Astrocyte (in vitro differentiated cells and primary cell): ENCODE data around the gene SCAMP4. TPM values are rescaled to one million over a fixed set of nuclear protein-coding genes. Genes with fewer than 3 reads are reported as not detected.
A peak's percentile ranks its signal among the peaks of the same experiment; 100 is the strongest.

ENCODE experiments used
- DNase-seq: peaks from one replicate; pipeline ENCODE4 v3.0.0-alpha.2; 2010; ENCODE audit warnings: low read depth
- FAIRE-seq: peaks from 2 replicates; lab custom pipeline; 2011; peaks lifted over from hg19 to GRCh38; lab: Jason Lieb, UNC
- H2AFZ ChIP-seq: 2 replicates; pipeline ENCODE4 v1.6.0; 2012; ENCODE audit warnings: low read depth, low read length, inconsistent platforms
- H3K27ac ChIP-seq: 2 replicates; pipeline ENCODE4 v1.5.1; 2011; ENCODE audit warnings: low read depth, low read length, inconsistent platforms
- H3K27me3 ChIP-seq: 2 replicates; pipeline ENCODE4 v1.6.0; 2011; ENCODE audit warnings: low read length, inconsistent platforms; ENCODE audit not compliant: insufficient read depth
- H3K36me3 ChIP-seq: 2 replicates; pipeline ENCODE4 v1.5.1; 2011; ENCODE audit warnings: low read length, inconsistent platforms; ENCODE audit not compliant: insufficient read depth
- H3K4me1 ChIP-seq: 2 replicates; pipeline ENCODE4 v1.5.1; 2011; ENCODE audit warnings: low read length, inconsistent platforms; ENCODE audit not compliant: insufficient read depth
- H3K4me2 ChIP-seq: 2 replicates; pipeline ENCODE4 v1.6.0; 2012; ENCODE audit warnings: low read length, inconsistent platforms
- H3K4me3 ChIP-seq: 2 replicates; pipeline ENCODE4 v1.5.1; 2011; ENCODE audit warnings: low read depth, mild to moderate bottlenecking, low read length, inconsistent platforms; ENCODE audit not compliant: insufficient read depth
- H3K79me2 ChIP-seq: 2 replicates; pipeline ENCODE4 v1.6.0; 2012; ENCODE audit warnings: mild to moderate bottlenecking, low read length, inconsistent platforms; ENCODE audit not compliant: insufficient read depth
- H3K9ac ChIP-seq: 2 replicates; pipeline ENCODE4 v1.6.0; 2012; ENCODE audit warnings: mild to moderate bottlenecking, low read length, inconsistent platforms
- H3K9me3 ChIP-seq: 2 replicates; pipeline ENCODE4 v1.5.1; 2012; ENCODE audit warnings: low read depth, mild to moderate bottlenecking, low read length, inconsistent platforms; ENCODE audit not compliant: insufficient read depth
- H4K20me1 ChIP-seq: 2 replicates; pipeline ENCODE4 v1.6.0; 2012; ENCODE audit warnings: low read length, inconsistent platforms; ENCODE audit not compliant: insufficient read depth
- H3K27ac Mint-ChIP-seq: one replicate; pipeline ENCODE4 v1.8.0; 2021; ENCODE audit warnings: mild to moderate bottlenecking, mixed read lengths; ENCODE audit not compliant: unreplicated experiment
- H3K27me3 Mint-ChIP-seq: one replicate; pipeline ENCODE4 v1.8.0; 2021; ENCODE audit warnings: low read depth, mixed read lengths; ENCODE audit not compliant: unreplicated experiment
- H3K36me3 Mint-ChIP-seq: one replicate; pipeline ENCODE4 v1.8.0; 2021; ENCODE audit warnings: low read depth, mixed read lengths; ENCODE audit not compliant: unreplicated experiment
- H3K4me1 Mint-ChIP-seq: one replicate; pipeline ENCODE4 v1.8.0; 2021; ENCODE audit warnings: low read depth, mixed read lengths; ENCODE audit not compliant: unreplicated experiment
- H3K4me3 Mint-ChIP-seq: one replicate; pipeline ENCODE4 v1.8.0; 2021; ENCODE audit warnings: mild to moderate bottlenecking, moderate library complexity, mixed read lengths; ENCODE audit not compliant: unreplicated experiment
- H3K9me3 Mint-ChIP-seq: one replicate; pipeline ENCODE4 v1.8.0; 2021; ENCODE audit warnings: mild to moderate bottlenecking, mixed read lengths; ENCODE audit not compliant: unreplicated experiment
- EZH2 ChIP-seq: IDR thresholded peaks from 2 replicates; pipeline ENCODE4 v1.6.1; 2012; ENCODE audit warnings: mild to moderate bottlenecking, low read length, inconsistent platforms; ENCODE audit not compliant: insufficient read depth
- total RNA-seq: library from RNA; stranded (reverse); gene quantifications from 2 replicates; pipeline ENCODE4 v1.2.1, GENCODE V29; 2021
- TF ChIP-seq, protein P1 (sequence below): IDR thresholded peaks from 2 replicates; pipeline ENCODE4 v1.5.1; 2011; ENCODE audit warnings: low read depth, mild to moderate bottlenecking, inconsistent platforms, low read length, moderate library complexity; ENCODE audit not compliant: insufficient read depth

The SCAMP4 gene
- total RNA-seq, 1 donor from 2014 or later: 72.2 TPM

DNA sequence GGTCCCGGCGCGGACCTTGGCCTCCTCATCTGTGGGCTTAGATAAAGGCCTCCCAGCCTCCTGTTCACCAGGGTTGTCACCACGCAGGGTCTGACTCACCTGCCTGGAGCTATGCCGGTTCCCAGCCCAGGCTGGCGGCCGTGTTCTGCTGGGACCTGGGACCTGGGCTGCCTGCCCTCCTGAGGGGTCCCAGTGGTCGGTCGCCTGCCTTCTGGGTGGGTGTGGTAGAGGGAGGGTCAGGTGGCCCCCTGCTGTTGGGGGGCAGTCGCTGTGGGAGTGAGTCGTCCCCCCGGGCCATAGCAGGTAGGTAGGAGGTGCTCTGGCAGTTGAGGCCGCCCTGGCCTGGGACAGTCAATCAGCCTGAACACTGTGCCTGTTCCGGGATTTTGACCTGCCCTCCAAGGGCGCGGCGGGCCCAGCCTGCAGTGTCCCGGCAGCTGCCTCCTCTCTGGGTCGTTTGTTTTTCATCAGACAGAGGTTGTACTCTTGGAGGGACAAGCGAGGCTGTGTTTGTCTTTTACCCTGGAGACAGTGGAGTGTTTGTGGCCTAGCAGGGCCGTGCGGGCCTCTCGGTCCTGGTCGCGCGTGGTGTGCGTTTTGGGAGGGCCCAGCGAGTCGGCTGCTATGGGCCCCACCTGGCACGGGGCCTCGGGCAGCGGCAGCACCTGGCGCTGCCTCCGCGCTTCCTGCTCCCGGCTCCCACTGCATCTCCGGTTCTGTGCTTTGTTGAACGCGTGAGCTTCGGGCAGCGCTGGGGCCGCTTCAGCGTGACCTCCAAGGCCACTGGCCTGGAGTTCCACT is 2.6 kb downstream of the SCAMP4 start:
- H2AFZ ChIP-seq: no peak overlapping the region
- peak overlapping the region; percentile 7 for H3K4me2 ChIP-seq
- TF ChIP-seq, protein P1, sequence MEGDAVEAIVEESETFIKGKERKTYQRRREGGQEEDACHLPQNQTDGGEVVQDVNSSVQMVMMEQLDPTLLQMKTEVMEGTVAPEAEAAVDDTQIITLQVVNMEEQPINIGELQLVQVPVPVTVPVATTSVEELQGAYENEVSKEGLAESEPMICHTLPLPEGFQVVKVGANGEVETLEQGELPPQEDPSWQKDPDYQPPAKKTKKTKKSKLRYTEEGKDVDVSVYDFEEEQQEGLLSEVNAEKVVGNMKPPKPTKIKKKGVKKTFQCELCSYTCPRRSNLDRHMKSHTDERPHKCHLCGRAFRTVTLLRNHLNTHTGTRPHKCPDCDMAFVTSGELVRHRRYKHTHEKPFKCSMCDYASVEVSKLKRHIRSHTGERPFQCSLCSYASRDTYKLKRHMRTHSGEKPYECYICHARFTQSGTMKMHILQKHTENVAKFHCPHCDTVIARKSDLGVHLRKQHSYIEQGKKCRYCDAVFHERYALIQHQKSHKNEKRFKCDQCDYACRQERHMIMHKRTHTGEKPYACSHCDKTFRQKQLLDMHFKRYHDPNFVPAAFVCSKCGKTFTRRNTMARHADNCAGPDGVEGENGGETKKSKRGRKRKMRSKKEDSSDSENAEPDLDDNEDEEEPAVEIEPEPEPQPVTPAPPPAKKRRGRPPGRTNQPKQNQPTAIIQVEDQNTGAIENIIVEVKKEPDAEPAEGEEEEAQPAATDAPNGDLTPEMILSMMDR: no peak
- no peak for TF ChIP-seq EZH2
- peaks cover 70% of the 10 kb centered on the region for H3K79me2 ChIP-seq
- no peaks in the 10 kb centered on the region for H3K27me3 Mint-ChIP-seq
- no peak overlapping the region for H3K4me3 ChIP-seq
- H3K4me1 Mint-ChIP-seq: peaks cover 7% of the 10 kb centered on the region
- H3K27ac ChIP-seq: no peak overlapping the region
- no peaks in the 10 kb centered on the region for H3K9me3 Mint-ChIP-seq
- DNase-seq (no peak), FAIRE-seq (no peak)
- no peak overlapping the region for H3K27ac Mint-ChIP-seq
- H3K4me1 ChIP-seq: peaks cover 10% of the 10 kb centered on the region
- H3K9ac ChIP-seq: no peak overlapping the region
- H3K27me3 ChIP-seq: no peaks in the 10 kb centered on the region
- H3K4me3 Mint-ChIP-seq: no peak overlapping the region
- H3K36me3 Mint-ChIP-seq: no peaks in the 10 kb centered on the region
- no peaks in the 10 kb centered on the region for H3K36me3 ChIP-seq
- H3K9me3 ChIP-seq: no peaks in the 10 kb centered on the region
- peaks cover 42% of the 10 kb centered on the region for H4K20me1 ChIP-seq

DNA sequence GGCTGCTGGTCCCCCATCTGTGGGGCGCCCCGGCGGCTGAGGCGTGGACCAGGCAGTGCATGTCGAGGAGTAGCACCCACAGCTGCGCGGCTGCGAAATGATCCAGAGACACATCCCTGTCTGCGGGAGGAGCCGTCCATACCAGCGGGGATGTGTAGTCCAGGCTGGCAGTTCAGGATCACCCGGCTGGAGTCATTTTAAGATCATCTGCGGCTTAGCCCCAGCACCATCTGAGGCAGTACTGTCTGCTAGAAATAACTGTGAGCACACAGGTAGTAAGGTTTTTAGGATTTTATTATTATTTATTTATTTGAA is 3.1 kb downstream of the SCAMP4 start:
- FAIRE-seq (no peak), DNase-seq (no peak)
- Histone ChIP-seq H3K36me3 (no peaks in the 10 kb centered on the region), H3K9me3 (no peaks in the 10 kb centered on the region), H3K27me3 (no peaks in the 10 kb centered on the region), H3K4me3 (no peak overlapping the region), H3K4me1 (peaks cover 10% of the 10 kb centered on the region), H4K20me1 (peaks cover 44% of the 10 kb centered on the region), H2AFZ (no peak overlapping the region), H3K27ac (no peak overlapping the region), H3K9ac (no peak overlapping the region), H3K4me2 (no peak overlapping the region), H3K79me2 (peaks cover 76% of the 10 kb centered on the region)
- Mint-ChIP-seq H3K9me3 (no peaks in the 10 kb centered on the region), H3K4me3 (no peak overlapping the region), H3K27me3 (no peaks in the 10 kb centered on the region), H3K4me1 (peaks cover 7% of the 10 kb centered on the region), H3K36me3 (no peaks in the 10 kb centered on the region), H3K27ac (no peak overlapping the region)
- no peak for TF ChIP-seq EZH2
- TF ChIP-seq, protein P1: no peak

DNA sequence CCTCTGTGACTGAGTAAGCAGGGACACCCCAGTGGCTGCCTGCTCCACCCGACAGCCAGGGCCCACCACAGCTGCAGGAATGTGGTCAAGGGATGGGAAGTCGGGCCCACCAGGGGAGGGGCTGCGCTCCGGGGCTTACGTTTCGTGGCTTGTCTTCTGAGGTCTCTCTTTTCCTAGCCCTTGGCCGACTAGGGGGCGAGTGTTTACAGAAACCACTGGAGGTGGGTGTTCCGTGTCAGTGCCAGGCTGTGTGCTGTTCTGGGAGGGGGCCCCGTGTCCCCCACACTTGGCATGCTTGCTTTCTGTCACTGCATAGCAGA is 4.5 kb downstream of the SCAMP4 start:
- no peak overlapping the region for H3K27ac Mint-ChIP-seq
- peak overlapping the region; percentile 33 for H3K4me2 ChIP-seq
- peaks cover 10% of the 10 kb centered on the region for H3K4me1 ChIP-seq
- no peaks in the 10 kb centered on the region for H3K9me3 Mint-ChIP-seq
- TF ChIP-seq EZH2: no peak
- TF ChIP-seq, protein P1: no peak
- no peaks in the 10 kb centered on the region for H3K36me3 ChIP-seq
- peak overlapping the region; percentile 14 for H3K4me3 Mint-ChIP-seq
- H3K9ac ChIP-seq: no peak overlapping the region
- H3K27me3 Mint-ChIP-seq: no peaks in the 10 kb centered on the region
- H3K27ac ChIP-seq: no peak overlapping the region
- DNase-seq (no peak), FAIRE-seq (no peak)
- H3K4me1 Mint-ChIP-seq: peaks cover 7% of the 10 kb centered on the region
- H4K20me1 ChIP-seq: peaks cover 58% of the 10 kb centered on the region
- H3K9me3 ChIP-seq: no peaks in the 10 kb centered on the region
- no peak overlapping the region for H2AFZ ChIP-seq
- H3K36me3 Mint-ChIP-seq: no peaks in the 10 kb centered on the region
- H3K27me3 ChIP-seq: no peaks in the 10 kb centered on the region
- peaks cover 88% of the 10 kb centered on the region for H3K79me2 ChIP-seq
- H3K4me3 ChIP-seq: no peak overlapping the region
